Keratinocyte (primary cell): ENCODE measurements around the gene DNAJC11.

Experiments used
- CTCF ChIP-seq, 3 experiments: IDR thresholded peaks in 1 of 3; conservative IDR thresholded peaks in 1 of 3; optimal IDR thresholded peaks in 1 of 3; 2 replicates in 2 of 3; 3 replicates in 1 of 3; pipeline versions ENCODE3 to v1.5.1; 2011; ENCODE audit warnings: low read length in 3 of 3, mild to moderate bottlenecking in 3 of 3, moderate library complexity in 2 of 3, control low read depth in 1 of 3, inconsistent platforms in 1 of 3; ENCODE audit not compliant: insufficient read depth in 2 of 3; ENCODE audit errors: extremely low read depth in 1 of 3
- EZH2 ChIP-seq: IDR thresholded peaks from one replicate; pipeline ENCODE4 v1.6.1; 2012; ENCODE audit warnings: inconsistent platforms, mild to moderate bottlenecking, low read length, moderate library complexity

GRCh38 chr1:6591222-6591621 is 110.4 kb downstream of the DNAJC11 start:
- TF ChIP-seq CTCF (optimal IDR thresholded peaks at IDR 0.05 in 1 of 3, IDR thresholded peaks at IDR 0.05 in 1 of 3, conservative IDR thresholded peaks at IDR 0.05 in 1 of 3; ENCODE audit: extremely low read depth in 1 of 3, insufficient read depth in 2 of 3, low read length in 3 of 3), result no peak
- no peak for TF ChIP-seq EZH2
